Effector memory CD4-positive, alpha-beta T cell (primary cell): ENCODE results near the gene GALR2.
A peak's percentile ranks its signal among the peaks of the same experiment; 100 is the strongest.
"Not testable (repeated sequence)": the region's sequence is repeated elsewhere in the genome, so short reads cannot be mapped to it uniquely, and the experiment has no call there.

Source experiments
- DNase-seq, 3 donors: peaks; one replicate each; pipeline ENCODE4 v3.0.0-alpha.2; 2020
- H3K27ac ChIP-seq: 2 replicates; pipeline ENCODE4 v1.7.0; 2013; ENCODE audit warnings: mild to moderate bottlenecking, low read length, moderate library complexity; ENCODE audit not compliant: insufficient read depth, poor library complexity, severe bottlenecking
- H3K27me3 ChIP-seq: replicated peaks from 2 replicates; pipeline ENCODE4 v1.7.0; 2013; ENCODE audit warnings: mild to moderate bottlenecking, low read length; ENCODE audit not compliant: insufficient read depth, control insufficient read depth, poor library complexity, severe bottlenecking
- H3K36me3 ChIP-seq: 2 replicates; pipeline ENCODE4 v1.7.0; 2013; ENCODE audit warnings: mild to moderate bottlenecking, low read length, moderate library complexity; ENCODE audit not compliant: control insufficient read depth, insufficient read depth
- H3K4me1 ChIP-seq: 2 replicates; pipeline ENCODE4 v1.7.0; 2013; ENCODE audit warnings: low read length, mild to moderate bottlenecking; ENCODE audit not compliant: control insufficient read depth, insufficient read depth, poor library complexity, severe bottlenecking
- H3K4me3 ChIP-seq: 2 replicates; pipeline ENCODE4 v1.7.0; 2013; ENCODE audit warnings: low read length, low read depth, mild to moderate bottlenecking; ENCODE audit not compliant: insufficient read depth, poor library complexity, severe bottlenecking
- H3K9me3 ChIP-seq: 2 replicates; pipeline ENCODE4 v1.7.0; 2013; ENCODE audit warnings: mild to moderate bottlenecking, low read length, moderate library complexity; ENCODE audit not compliant: control insufficient read depth

GALR2 gene

GRCh38 chr17:76071531-76072147 lies 2.9 kb upstream of the GALR2 start:
- Histone ChIP-seq H3K27me3 (peaks cover 31% of the 10 kb centered on the region), H3K9me3 (no peaks in the 10 kb centered on the region), H3K27ac (peak overlapping the region; percentile 76), H3K4me3 (peak overlapping the region; percentile 80), H3K36me3 (peaks cover 19% of the 10 kb centered on the region), H3K4me1 (peaks cover 43% of the 10 kb centered on the region)
- no peak for DNase-seq

DNA sequence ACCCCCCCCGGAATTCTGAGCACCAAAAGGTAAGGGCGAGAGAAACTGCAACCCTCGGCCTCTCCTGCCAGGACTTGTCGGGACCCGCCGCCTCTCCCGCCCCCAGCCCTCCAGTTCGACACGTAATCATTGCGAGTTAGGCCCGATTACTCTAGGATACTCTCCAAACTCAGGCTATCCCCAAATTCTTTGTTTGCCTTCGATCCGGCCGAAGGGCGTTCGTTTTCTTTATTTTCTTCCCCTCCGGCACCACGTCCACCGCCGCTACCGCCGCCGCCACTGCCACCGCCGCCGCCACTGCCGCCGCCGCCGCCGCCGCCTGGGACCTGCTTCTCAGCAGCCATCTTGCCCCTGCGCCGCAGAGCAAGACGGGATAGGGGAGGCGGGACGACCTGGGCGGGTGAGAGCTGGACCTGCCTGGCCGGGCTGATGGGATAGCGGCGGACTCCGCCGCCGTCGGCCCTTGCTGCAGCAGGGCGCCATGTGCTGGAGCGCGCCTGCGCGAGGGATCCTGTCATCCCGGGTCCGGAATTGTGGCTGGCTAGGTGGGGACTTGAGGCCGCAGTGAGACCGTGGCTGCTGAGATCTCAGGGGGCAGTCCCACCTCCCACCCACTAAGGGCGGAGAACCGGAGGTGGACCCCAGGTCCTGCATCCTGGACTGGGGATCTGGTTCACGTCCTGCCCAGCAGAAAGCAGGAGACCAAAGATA lies 2.3 kb upstream of the GALR2 start, which contains the start of gene SRP68:
Gene SRP68 (minus strand): TSS at position 370 of the 711 bp plus-strand sequence. CDS start 26 bp downstream, at position 344.
- peaks cover 31% of the 10 kb centered on the region for H3K27me3 ChIP-seq
- H3K9me3 ChIP-seq: no peaks in the 10 kb centered on the region
- H3K27ac ChIP-seq: peak within 1 kb of the TSS; percentile 76
- H3K36me3 ChIP-seq: peaks cover 14% of the 10 kb centered on the region
- H3K4me3 ChIP-seq: peak within 1 kb of the TSS; percentile 80
- H3K4me1 ChIP-seq: peaks cover 49% of the 10 kb centered on the region
- peak; percentile 67 to 77 (median 71) for DNase-seq

DNA sequence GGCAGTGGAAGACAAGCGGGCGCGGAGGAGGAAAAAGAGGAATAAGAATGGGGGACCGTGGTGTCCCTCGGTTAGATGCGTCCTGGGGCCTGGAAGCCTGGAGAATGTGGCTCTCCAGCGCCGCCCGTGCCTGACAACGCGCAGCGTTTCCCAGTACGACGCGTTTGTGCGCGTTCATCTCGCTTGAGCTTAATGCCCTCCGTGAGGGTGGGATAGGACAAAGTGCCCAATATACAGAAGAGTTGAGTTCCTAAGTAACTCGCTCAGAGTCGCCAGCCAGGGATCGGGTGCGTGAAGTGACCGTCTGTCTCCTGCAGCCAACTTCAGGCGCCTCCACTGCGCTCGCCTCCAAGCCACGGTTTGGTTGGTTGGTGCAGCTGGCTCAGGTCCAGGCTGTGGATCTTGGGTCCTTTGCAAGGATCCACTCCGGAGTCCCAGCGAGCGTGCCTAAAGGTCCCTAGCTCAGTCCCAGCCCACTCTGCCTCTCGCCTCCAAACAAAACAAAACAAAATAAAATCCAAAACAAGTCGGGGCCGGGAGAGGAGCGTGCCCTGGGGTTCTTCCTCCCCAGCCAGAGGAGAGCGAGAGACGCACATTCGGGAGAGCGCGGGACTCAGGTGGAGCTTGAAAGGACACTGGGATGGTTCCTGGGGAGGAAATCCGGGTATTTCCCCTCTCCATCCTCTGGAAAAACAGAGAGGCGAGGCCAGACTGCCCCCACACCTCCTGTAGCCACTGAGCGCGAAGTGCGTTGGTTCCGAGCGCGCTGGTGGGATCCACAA lies 974 bp downstream of the GALR2 start:
- Histone ChIP-seq H3K4me3 (peak overlapping the region; percentile 46), H3K27me3 (peaks cover 31% of the 10 kb centered on the region), H3K4me1 (peaks cover 60% of the 10 kb centered on the region), H3K27ac (no peak overlapping the region), H3K9me3 (no peaks in the 10 kb centered on the region), H3K36me3 (no peaks in the 10 kb centered on the region)
- no peak for DNase-seq

GRCh38 chr17:76076146-76076764 lies 1.7 kb downstream of the GALR2 start:
- Histone ChIP-seq H3K4me1 (peaks cover 53% of the 10 kb centered on the region), H3K9me3 (no peaks in the 10 kb centered on the region), H3K4me3 (peak overlapping the region; percentile 46), H3K27me3 (peaks cover 31% of the 10 kb centered on the region), H3K36me3 (no peaks in the 10 kb centered on the region), H3K27ac (no peak overlapping the region)
- DNase-seq: no peak

DNA sequence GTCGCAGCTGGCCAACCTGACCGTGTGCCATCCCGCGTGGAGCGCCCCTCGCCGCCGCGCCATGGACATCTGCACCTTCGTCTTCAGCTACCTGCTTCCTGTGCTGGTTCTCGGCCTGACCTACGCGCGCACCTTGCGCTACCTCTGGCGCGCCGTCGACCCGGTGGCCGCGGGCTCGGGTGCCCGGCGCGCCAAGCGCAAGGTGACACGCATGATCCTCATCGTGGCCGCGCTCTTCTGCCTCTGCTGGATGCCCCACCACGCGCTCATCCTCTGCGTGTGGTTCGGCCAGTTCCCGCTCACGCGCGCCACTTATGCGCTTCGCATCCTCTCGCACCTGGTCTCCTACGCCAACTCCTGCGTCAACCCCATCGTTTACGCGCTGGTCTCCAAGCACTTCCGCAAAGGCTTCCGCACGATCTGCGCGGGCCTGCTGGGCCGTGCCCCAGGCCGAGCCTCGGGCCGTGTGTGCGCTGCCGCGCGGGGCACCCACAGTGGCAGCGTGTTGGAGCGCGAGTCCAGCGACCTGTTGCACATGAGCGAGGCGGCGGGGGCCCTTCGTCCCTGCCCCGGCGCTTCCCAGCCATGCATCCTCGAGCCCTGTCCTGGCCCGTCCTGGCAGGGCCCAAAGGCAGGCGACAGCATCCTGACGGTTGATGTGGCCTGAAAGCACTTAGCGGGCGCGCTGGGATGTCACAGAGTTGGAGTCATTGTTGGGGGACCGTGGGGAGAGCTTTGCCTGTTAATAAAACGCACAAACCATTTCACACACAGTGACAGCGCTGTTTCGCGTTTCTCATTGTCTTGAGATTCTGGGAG lies 2.4 kb downstream of the GALR2 start:
- peaks cover 31% of the 10 kb centered on the region for H3K27me3 ChIP-seq
- peak overlapping the region; percentile 46 for H3K4me3 ChIP-seq

GRCh38 chr17:76077584-76078110 lies 3.1 kb downstream of the GALR2 start:
- peaks cover under 1% of the 10 kb centered on the region for H3K36me3 ChIP-seq
- peaks cover 31% of the 10 kb centered on the region for H3K27me3 ChIP-seq
- peaks cover 46% of the 10 kb centered on the region for H3K4me1 ChIP-seq
- H3K9me3 ChIP-seq: no peaks in the 10 kb centered on the region
- DNase-seq: no peak
- H3K27ac ChIP-seq: no peak overlapping the region
- H3K4me3 ChIP-seq: no peak overlapping the region

More for the DNA sequence above, 2.4 kb downstream of the GALR2 start:
- no peaks in the 10 kb centered on the region for H3K36me3 ChIP-seq
- DNase-seq: peak in 2 of 3 donors; percentile 18 to 27
- H3K9me3 ChIP-seq: no peaks in the 10 kb centered on the region
- H3K4me1 ChIP-seq: peaks cover 46% of the 10 kb centered on the region
- no peak overlapping the region for H3K27ac ChIP-seq

DNA sequence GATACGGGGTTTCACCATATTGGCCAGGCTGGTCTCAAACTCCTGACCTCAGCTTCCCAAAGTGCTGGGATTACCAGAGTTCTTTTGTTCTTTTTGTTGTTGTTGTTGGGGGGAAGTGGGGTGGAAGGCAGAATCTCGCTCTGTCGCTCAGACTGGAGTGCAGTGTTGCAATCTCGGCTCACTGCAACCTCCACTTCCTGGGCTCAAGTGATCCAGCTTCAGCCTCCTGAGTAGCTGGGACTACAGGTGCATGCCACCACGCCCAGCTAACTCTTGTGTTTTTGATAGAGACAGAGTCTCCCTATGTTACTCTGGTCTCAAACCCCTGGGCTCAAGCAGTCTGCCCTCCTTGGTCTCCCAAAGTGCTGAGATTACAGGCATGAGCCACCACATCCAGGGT lies 3.8 kb downstream of the GALR2 start:
- Histone ChIP-seq H3K27me3 (peaks cover 31% of the 10 kb centered on the region), H3K4me1 (peaks cover 46% of the 10 kb centered on the region)
- not testable (repeated sequence) for H3K36me3 ChIP-seq, H3K9me3 ChIP-seq, H3K27ac ChIP-seq, DNase-seq, H3K4me3 ChIP-seq

- DNase-seq: no peak
- Histone ChIP-seq H3K4me1 (peaks cover 46% of the 10 kb centered on the region), H3K27me3 (peaks cover 26% of the 10 kb centered on the region), H3K9me3 (no peaks in the 10 kb centered on the region), H3K27ac (no peak within 1 kb of the TSS), H3K4me3 (no peak within 1 kb of the TSS), H3K36me3 (peaks cover 12% of the 10 kb centered on the region)
Measured at GRCh38 chr17:76078860-76079534, 4.4 kb downstream of the GALR2 start, which contains the start of gene ZACN. Gene ZACN (plus strand): TSS chr17:76079182. CDS start chr17:76079265, 83 bp downstream.
